Endothelial cell of umbilical vein (primary cell): ENCODE results near the gene TTLL11. TPM values are rescaled to one million over a fixed set of nuclear protein-coding genes. Genes with fewer than 3 reads are reported as not detected.

Experiments used
- BruUV-seq: library from RNA; stranded (reverse); fragments of 400-500 nt; replicated peaks from 2 replicates; lab custom pipeline; 2021; lab: Mats Ljungman, UMichigan
- CTCF ChIA-PET: fragments of 300-600, 350-600 bp; sonication (Branson Sonifier 250); formaldehyde crosslinking; loops from one replicate; lab custom pipeline; 2021; ENCODE audit warnings: antibody characterized with exemption, inconsistent platforms; lab: Charles Lee
- POLR2A ChIA-PET: fragments of 300-600, 350-600 bp; sonication (Branson Sonifier 250); formaldehyde crosslinking; loops from one replicate; lab custom pipeline; 2021; ENCODE audit warnings: antibody characterized with exemption, inconsistent platforms; lab: Charles Lee
- DNase-seq: peaks from one replicate; pipeline ENCODE4 v3.0.0-alpha.2; 2011; ENCODE audit warnings: low read depth, low spot score
- FAIRE-seq: peaks from 2 replicates; lab custom pipeline; 2011; peaks lifted over from hg19 to GRCh38; lab: Jason Lieb, UNC
- H2AFZ ChIP-seq: 2 replicates; pipeline ENCODE4 v1.6.0; 2012; ENCODE audit warnings: low read depth, low read length, control low read depth, inconsistent platforms
- H3K27ac ChIP-seq: 2 replicates; pipeline ENCODE4 v1.5.1; 2011; ENCODE audit warnings: low read depth, mild to moderate bottlenecking, control low read depth, low read length, moderate library complexity; ENCODE audit not compliant: insufficient read depth
- H3K27me3 ChIP-seq, 2 experiments: 2 replicates each; pipeline versions ENCODE4 v1.6.0 to v1.6.1; 2011; ENCODE audit warnings: low read length in 2 of 2, mixed read lengths in 1 of 2; ENCODE audit not compliant: control insufficient read depth in 2 of 2, insufficient read depth in 2 of 2
- H3K36me3 ChIP-seq, 2 experiments: 2 replicates in 1 of 2; 3 replicates in 1 of 2; pipeline ENCODE4 v1.5.1; 2011; ENCODE audit warnings: low read length in 2 of 2, mild to moderate bottlenecking in 1 of 2, moderate library complexity in 1 of 2; ENCODE audit not compliant: control insufficient read depth in 2 of 2, insufficient read depth in 2 of 2; ENCODE audit errors: extremely low read depth in 1 of 2
- H3K4me1 ChIP-seq: 3 replicates; pipeline ENCODE4 v1.5.1; 2011; ENCODE audit warnings: mild to moderate bottlenecking, low read length; ENCODE audit not compliant: control insufficient read depth, insufficient read depth; ENCODE audit errors: extremely low read depth
- H3K4me2 ChIP-seq: 2 replicates; pipeline ENCODE4 v1.6.1; 2011; ENCODE audit warnings: low read length, control low read depth, mixed read lengths; ENCODE audit not compliant: insufficient read depth
- H3K4me3 ChIP-seq, 3 experiments: fragments of 200-600 bp in 1 of 3; sonication (generic), shearing (Covaris generic) in 1 of 3; replicated peaks in 1 of 3; 2 replicates each; pipeline ENCODE4 v1.5.1; 2011 to 2016; ENCODE audit warnings: control low read depth in 3 of 3, low read length in 3 of 3, mild to moderate bottlenecking in 2 of 3, inconsistent platforms in 1 of 3, low read depth in 1 of 3, moderate library complexity in 1 of 3; ENCODE audit not compliant: insufficient read depth in 1 of 3
- H3K79me2 ChIP-seq: 2 replicates; pipeline ENCODE4 v1.6.0; 2012; ENCODE audit warnings: low read length, inconsistent platforms; ENCODE audit not compliant: control insufficient read depth, insufficient read depth
- H3K9ac ChIP-seq: replicated peaks from 2 replicates; pipeline ENCODE3; 2011; ENCODE audit warnings: low read length, control low read depth; ENCODE audit not compliant: insufficient read depth; ENCODE audit errors: extremely low read depth
- H3K9me1 ChIP-seq: replicated peaks from 3 replicates; pipeline ENCODE4 v1.6.0; 2011; ENCODE audit warnings: mild to moderate bottlenecking, low read length; ENCODE audit not compliant: control insufficient read depth, insufficient read depth; ENCODE audit errors: extremely low read depth
- H3K9me3 ChIP-seq: replicated peaks from 2 replicates; pipeline ENCODE4 v1.5.1; 2012; ENCODE audit warnings: low read length, inconsistent platforms; ENCODE audit not compliant: control insufficient read depth, insufficient read depth
- H4K20me1 ChIP-seq: replicated peaks from 2 replicates; pipeline ENCODE3; 2011; ENCODE audit warnings: mild to moderate bottlenecking, low read length; ENCODE audit not compliant: control insufficient read depth, insufficient read depth; ENCODE audit errors: extremely low read depth
- CTCF ChIP-seq, 2 donors: IDR thresholded peaks; 1 replicate in 1 of 2; 2 replicates in 1 of 2; pipeline ENCODE4 v1.5.1; 2011; ENCODE audit warnings: low read length in 2 of 2, mild to moderate bottlenecking in 2 of 2, moderate library complexity in 2 of 2, control low read depth in 1 of 2, inconsistent platforms in 1 of 2, low read depth in 1 of 2; ENCODE audit not compliant: insufficient read depth in 1 of 2; ENCODE audit errors: extremely low read depth in 1 of 2
- EZH2 ChIP-seq: IDR thresholded peaks from 2 replicates; pipeline ENCODE4 v1.6.1; 2012; ENCODE audit warnings: borderline replicate concordance, low read depth, mild to moderate bottlenecking, moderate library complexity, low read length, inconsistent platforms; ENCODE audit not compliant: severe bottlenecking
- FOS ChIP-seq: IDR thresholded peaks from 2 replicates; pipeline ENCODE4 v1.6.1; 2011; ENCODE audit warnings: mild to moderate bottlenecking, low read length, moderate library complexity, borderline replicate concordance; ENCODE audit not compliant: insufficient read depth
- GATA2 ChIP-seq: IDR thresholded peaks from 2 replicates; pipeline ENCODE4 v1.7.0; 2011; ENCODE audit warnings: low read depth, mild to moderate bottlenecking, moderate library complexity, mixed read lengths, low read length; ENCODE audit not compliant: insufficient read length, insufficient read depth
- JUN ChIP-seq: IDR thresholded peaks from 2 replicates; pipeline ENCODE4 v1.6.1; 2011; ENCODE audit warnings: borderline replicate concordance, low read depth; ENCODE audit not compliant: insufficient read length, insufficient read depth
- MAX ChIP-seq: IDR thresholded peaks from 2 replicates; pipeline ENCODE4 v1.6.1; 2011; ENCODE audit not compliant: insufficient read depth, insufficient read length
- MYC ChIP-seq: IDR thresholded peaks from one replicate; pipeline ENCODE4 v1.6.1; 2011; ENCODE audit warnings: mild to moderate bottlenecking, low read depth, low read length
- POLR2A ChIP-seq: IDR thresholded peaks from 2 replicates; pipeline ENCODE4 v1.6.1; 2012; ENCODE audit warnings: low read depth, mild to moderate bottlenecking, control low read depth, low read length
- POLR2AphosphoS5 ChIP-seq: IDR thresholded peaks from 2 replicates; pipeline ENCODE4 v1.6.1; 2012; ENCODE audit warnings: low read depth, mild to moderate bottlenecking, control low read depth, low read length, moderate library complexity; ENCODE audit not compliant: insufficient read depth
- dilution Hi-C: fragments of 300-500 bp; cut with MboI; formaldehyde crosslinking; loops from one replicate; pipeline ENCODE4 v1.15.0; 2019; ENCODE audit warnings: low sequenced_read_pairs; ENCODE audit not compliant: extremely low pct_ligation_motif_present
- intact Hi-C: fragments of 100-400 bp; cut with micrococcal nuclease; formaldehyde crosslinking; loops from one replicate; pipeline ENCODE4 v1.10.0; 2022
- polyA plus RNA-seq, 4 experiments: library from polyadenylated mRNA; depleted of rRNA in 3 of 4; stranded (reverse) in 3 of 4; unstranded in 1 of 4; fragments of >200 nt; gene quantifications; 2 replicates each; pipeline versions ENCODE4 v1.2.1 to v1.2.3, GENCODE V29; 2011 to 2012; ENCODE audit warnings: missing spikeins in 1 of 4
- total RNA-seq: library from RNA; stranded (reverse); gene quantifications from 2 replicates; pipeline ENCODE4 v1.2.3, GENCODE V29; 2021

The TTLL11 gene
- total and polyA plus RNA-seq, 2 donors (not counting 3 experiments of a cell fraction or from before 2014, with no cell fraction given) = 4.9 to 5.1 TPM

- DNase-seq (no peak), FAIRE-seq (no peak)
- H3K79me2 ChIP-seq = no peaks in the 10 kb centered on the region
- no peaks in the 10 kb centered on the region for H3K4me1 ChIP-seq
- H3K4me2 ChIP-seq = no peak overlapping the region
- no peaks in the 10 kb centered on the region for H3K9me1 ChIP-seq
- no peaks in the 10 kb centered on the region for H3K9me3 ChIP-seq
- no peaks in the 10 kb centered on the region for H3K36me3 ChIP-seq
- ChIA-PET POLR2A (no interaction called here), CTCF (interaction anchor here (1.0 to 14.3 kb wide), 6 partner anchors 9 to 506 kb away, joined by 3 to 576 read pairs (median 4); no protein-coding TSS in a partner anchor)
- no peak overlapping the region for H3K27ac ChIP-seq
- no TSS peak for BruUV-seq
- intact Hi-C loops (no loop called here), dilution Hi-C loops (loop anchor here (25.0 kb wide), 1 partner anchor 246 kb away; the partner anchor contains the start of gene PTGS1)
- H2AFZ ChIP-seq = no peak overlapping the region
- TF ChIP-seq MYC (no peak), GATA2 (no peak)
- H4K20me1 ChIP-seq = no peaks in the 10 kb centered on the region
- H3K9ac ChIP-seq = no peak overlapping the region
- H3K4me3 ChIP-seq = no peak overlapping the region
- H3K27me3 ChIP-seq = peaks cover 0 to 5% of the 10 kb centered on the region in 2 experiments
These were observed 22.9 kb upstream of the TTLL11 start for GRCh38 chr9:122116040-122116439.

- Histone ChIP-seq H2AFZ (no peak overlapping the region), H3K4me1 (no peaks in the 10 kb centered on the region), H3K27me3 (peaks cover 0 to 5% of the 10 kb centered on the region in 2 experiments), H3K9ac (no peak overlapping the region), H3K4me3 (no peak overlapping the region), H3K9me1 (no peaks in the 10 kb centered on the region), H3K27ac (no peak overlapping the region), H3K4me2 (no peak overlapping the region), H3K79me2 (no peaks in the 10 kb centered on the region), H4K20me1 (no peaks in the 10 kb centered on the region), H3K9me3 (no peaks in the 10 kb centered on the region), H3K36me3 (no peaks in the 10 kb centered on the region)
- ChIA-PET POLR2A (interaction anchor here (0.6 kb wide), 1 partner anchor 699 kb away, joined by 3 read pairs; no protein-coding TSS in a partner anchor), CTCF (interaction anchor here (1.0 to 5.4 kb wide), 4 partner anchors 8 to 506 kb away, joined by 3 to 46 read pairs (median 4); no protein-coding TSS in a partner anchor)
- DNase-seq = no peak
- no peak for FAIRE-seq
- TF ChIP-seq CTCF (IDR thresholded peaks at IDR 0.05; ENCODE audit: extremely low read depth in 1 of 2, insufficient read depth in 1 of 2, low read depth in 1 of 2, low read length in 2 of 2) = no peak
- no peak for TF ChIP-seq JUN
- no peak for TF ChIP-seq FOS
- TF ChIP-seq MYC = no peak
- no peak for TF ChIP-seq MAX
- no peak for TF ChIP-seq POLR2A
- TF ChIP-seq GATA2 = no peak
- no peak for TF ChIP-seq EZH2
- TF ChIP-seq POLR2AphosphoS5 = no peak
- intact Hi-C loops = no loop called here
- BruUV-seq = no TSS peak
- dilution Hi-C loops = loop anchor here (25.0 kb wide), 1 partner anchor 247 kb away; the partner anchor contains the start of gene PTGS1
These were observed 22.3 kb upstream of the TTLL11 start for GRCh38 chr9:122115176-122116035.
